Osteoblast (primary cell): ENCODE results near the gene MIDN. TPM values are rescaled to one million over a fixed set of nuclear protein-coding genes. Genes with fewer than 3 reads are reported as not detected.
A peak's percentile ranks its signal among the peaks of the same experiment; 100 is the strongest.

Experiments used
- DNase-seq: peaks from one replicate; pipeline ENCODE4 v3.0.0; 2011; ENCODE audit warnings: low spot score, mixed read lengths; ENCODE audit not compliant: insufficient read length; ENCODE audit errors: missing footprints
- H2AFZ ChIP-seq: 2 replicates; pipeline ENCODE4 v1.6.0; 2011; ENCODE audit warnings: mild to moderate bottlenecking, low read length
- H3K27ac ChIP-seq: 2 replicates; pipeline ENCODE4 v1.5.1; 2011; ENCODE audit warnings: mild to moderate bottlenecking, low read depth, low read length, moderate library complexity
- H3K27me3 ChIP-seq: 2 replicates; pipeline ENCODE4 v1.6.0; 2012; ENCODE audit warnings: mild to moderate bottlenecking, control low read depth, inconsistent platforms, low read length, moderate library complexity; ENCODE audit not compliant: insufficient read depth
- H3K36me3 ChIP-seq: 2 replicates; pipeline ENCODE4 v1.5.1; 2011; ENCODE audit warnings: mild to moderate bottlenecking, low read length, control low read depth, moderate library complexity; ENCODE audit not compliant: insufficient read depth
- H3K4me1 ChIP-seq: 2 replicates; pipeline ENCODE4 v1.5.1; 2011; ENCODE audit warnings: mild to moderate bottlenecking, low read length, control low read depth, moderate library complexity; ENCODE audit not compliant: insufficient read depth
- H3K4me2 ChIP-seq: 2 replicates; pipeline ENCODE4 v1.6.0; 2011; ENCODE audit warnings: mild to moderate bottlenecking, low read length; ENCODE audit not compliant: insufficient read depth
- H3K4me3 ChIP-seq: fragments of 200-600 bp; sonication (generic); 3 replicates; pipeline ENCODE4 v1.5.1; 2012; ENCODE audit warnings: mild to moderate bottlenecking, low read length, inconsistent platforms; ENCODE audit not compliant: insufficient read depth
- H3K79me2 ChIP-seq: 2 replicates; pipeline ENCODE4 v1.6.0; 2012; ENCODE audit warnings: mild to moderate bottlenecking, low read length, control low read depth, inconsistent platforms; ENCODE audit not compliant: insufficient read depth
- H3K9me3 ChIP-seq: 2 replicates; pipeline ENCODE4 v1.5.1; 2011; ENCODE audit warnings: low read depth, low read length, control low read depth
- H4K20me1 ChIP-seq: 2 replicates; pipeline ENCODE4 v1.6.0; 2012; ENCODE audit warnings: mild to moderate bottlenecking, low read length, control low read depth; ENCODE audit not compliant: insufficient read depth
- CTCF ChIP-seq: IDR thresholded peaks from 2 replicates; pipeline ENCODE4 v1.5.1; 2011; ENCODE audit warnings: mild to moderate bottlenecking, low read depth, low read length, moderate library complexity; ENCODE audit errors: extremely low read depth
- total RNA-seq: library from RNA; depleted of rRNA; stranded (reverse); fragments of >200 nt; gene quantifications from 2 replicates; pipeline ENCODE4 v1.2.3, GENCODE V29; 2012

MIDN gene
- total RNA-seq, 1 donor, result 19.9 TPM

GRCh38 chr19:1254530-1255185 lies 6.3 kb downstream of the MIDN start:
- H2AFZ ChIP-seq, result no peak overlapping the region
- no peaks in the 10 kb centered on the region for H3K9me3 ChIP-seq
- H3K79me2 ChIP-seq, result peaks cover 67% of the 10 kb centered on the region
- H3K4me3 ChIP-seq, result peak overlapping the region; percentile 80
- no peak for TF ChIP-seq CTCF
- peaks cover 35% of the 10 kb centered on the region for H3K4me1 ChIP-seq
- H3K27ac ChIP-seq, result peak overlapping the region; percentile 83
- peak overlapping the region; percentile 87 for H3K4me2 ChIP-seq
- H3K27me3 ChIP-seq, result no peaks in the 10 kb centered on the region
- H4K20me1 ChIP-seq, result peaks cover 56% of the 10 kb centered on the region
- peaks cover 57% of the 10 kb centered on the region for H3K36me3 ChIP-seq
- no peak for DNase-seq

- Histone ChIP-seq H3K4me3 (no peak overlapping the region), H2AFZ (no peak overlapping the region), H3K27me3 (no peaks in the 10 kb centered on the region), H3K9me3 (no peaks in the 10 kb centered on the region), H3K27ac (peak overlapping the region; percentile 83), H3K4me1 (peaks cover 38% of the 10 kb centered on the region), H4K20me1 (peaks cover 54% of the 10 kb centered on the region), H3K36me3 (peaks cover 57% of the 10 kb centered on the region), H3K79me2 (peaks cover 65% of the 10 kb centered on the region), H3K4me2 (peak overlapping the region; percentile 32)
- no peak for TF ChIP-seq CTCF
- DNase-seq, result no peak
Observed at GRCh38 chr19:1255186-1256161, 7.1 kb downstream of the MIDN start.

- Histone ChIP-seq H2AFZ (no peak overlapping the region), H3K9me3 (no peaks in the 10 kb centered on the region), H3K4me2 (no peak overlapping the region), H3K27me3 (no peaks in the 10 kb centered on the region), H3K79me2 (peaks cover 56% of the 10 kb centered on the region), H3K27ac (peak overlapping the region; percentile 60), H4K20me1 (peaks cover 45% of the 10 kb centered on the region), H3K4me3 (no peak overlapping the region), H3K4me1 (peaks cover 48% of the 10 kb centered on the region), H3K36me3 (peaks cover 49% of the 10 kb centered on the region)
- no peak for DNase-seq
- TF ChIP-seq CTCF, result no peak
Observed at GRCh38 chr19:1256646-1257474, 8.5 kb downstream of the MIDN start.
